D341Med (cell line): ENCODE results near the gene EMID1.
A peak's percentile ranks its signal among the peaks of the same experiment; 100 is the strongest.

Experiments used
- DNase-seq: peaks from one replicate; pipeline ENCODE4 v3.0.0; 2012; ENCODE audit warnings: low spot score

The EMID1 gene

GRCh38 chr22:29291215-29291614 is 85.5 kb downstream of the EMID1 start:
- DNase-seq = no peak

- DNase-seq = no peak
These were observed 86.7 kb downstream of the EMID1 start for GRCh38 chr22:29292379-29292778.

- no peak for DNase-seq
These were observed 92.9 kb downstream of the EMID1 start for GRCh38 chr22:29298641-29299040.

DNA sequence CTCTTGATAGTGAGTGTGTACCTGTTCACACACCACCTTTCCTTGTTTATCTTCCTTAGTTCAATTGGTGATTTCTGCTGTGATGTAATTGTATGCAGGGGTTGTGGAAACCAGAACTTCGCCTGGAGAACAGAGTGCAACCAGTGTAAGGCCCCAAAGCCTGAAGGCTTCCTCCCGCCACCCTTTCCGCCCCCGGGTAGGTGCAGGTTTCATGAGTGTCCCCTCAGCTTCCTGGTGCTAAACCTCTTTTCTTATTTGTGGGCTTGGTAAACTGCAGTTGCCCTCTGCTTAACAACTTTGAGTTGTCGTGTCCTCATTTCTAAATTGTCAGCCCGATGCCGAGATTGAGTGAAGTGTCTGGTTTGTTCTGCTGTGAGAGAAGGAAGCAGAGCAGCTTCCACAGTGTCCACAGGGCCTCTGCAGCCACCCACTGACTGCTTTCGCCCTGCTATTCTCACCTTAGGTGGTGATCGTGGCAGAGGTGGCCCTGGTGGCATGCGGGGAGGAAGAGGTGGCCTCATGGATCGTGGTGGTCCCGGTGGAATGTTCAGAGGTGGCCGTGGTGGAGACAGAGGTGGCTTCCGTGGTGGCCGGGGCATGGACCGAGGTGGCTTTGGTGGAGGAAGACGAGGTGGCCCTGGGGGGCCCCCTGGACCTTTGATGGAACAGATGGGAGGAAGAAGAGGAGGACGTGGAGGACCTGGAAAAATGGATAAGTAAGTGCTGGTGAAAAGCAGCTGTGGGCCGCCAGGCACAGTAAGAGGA is 93.6 kb downstream of the EMID1 start:
- no peak for DNase-seq

DNA sequence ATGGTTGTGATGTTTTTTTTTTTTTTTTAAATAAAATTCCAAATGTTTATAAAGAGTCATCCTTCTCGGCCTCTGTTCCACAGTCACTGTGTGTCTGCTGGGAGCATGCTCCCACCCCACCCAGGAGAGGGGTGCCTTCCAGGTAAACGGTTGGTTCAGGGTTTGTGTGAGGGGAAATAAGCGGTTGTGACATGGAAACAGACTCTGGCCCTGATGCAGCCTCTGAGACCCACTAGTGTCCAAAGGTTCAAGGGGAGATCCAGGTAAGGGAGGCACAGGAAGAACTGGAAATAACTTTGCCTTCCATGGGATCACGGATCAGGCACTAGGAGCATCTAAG is 94.7 kb downstream of the EMID1 start:
- no peak for DNase-seq

- DNase-seq = no peak
These were observed 95.3 kb downstream of the EMID1 start for GRCh38 chr22:29300807-29301601.

DNA sequence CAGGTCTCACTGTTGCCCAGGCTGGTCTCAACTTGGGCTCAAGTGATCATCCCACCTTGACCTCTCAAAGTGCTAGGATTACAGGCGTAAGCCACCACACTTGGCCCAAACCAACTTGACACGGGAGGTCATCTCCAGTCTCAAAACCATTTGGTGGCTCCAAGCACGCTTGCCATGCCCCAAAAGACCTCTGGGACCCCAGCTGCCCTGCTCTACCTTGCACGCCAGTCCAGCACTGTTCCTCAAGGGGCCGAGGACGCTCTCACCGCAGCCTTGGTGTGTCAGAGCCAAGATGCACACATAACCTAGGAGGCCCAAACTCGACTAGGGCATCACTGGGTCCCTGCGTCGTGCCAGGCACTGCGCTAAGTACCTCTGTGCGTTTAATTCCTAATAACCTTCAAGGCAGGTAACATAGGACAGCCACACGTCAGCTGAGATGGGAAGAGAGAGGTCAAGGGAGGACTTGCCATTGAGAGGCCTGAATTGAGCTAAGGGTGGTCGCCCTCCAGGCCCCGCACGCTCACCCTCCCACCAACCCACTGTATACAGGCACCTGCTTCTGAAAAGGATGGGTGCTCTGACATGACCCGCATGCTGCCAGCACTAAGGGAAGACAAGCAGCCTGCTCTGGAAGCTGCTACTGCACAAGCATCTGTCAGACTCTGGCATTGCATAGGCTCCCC is 96.2 kb downstream of the EMID1 start:
- DNase-seq = peak; percentile 43

DNA sequence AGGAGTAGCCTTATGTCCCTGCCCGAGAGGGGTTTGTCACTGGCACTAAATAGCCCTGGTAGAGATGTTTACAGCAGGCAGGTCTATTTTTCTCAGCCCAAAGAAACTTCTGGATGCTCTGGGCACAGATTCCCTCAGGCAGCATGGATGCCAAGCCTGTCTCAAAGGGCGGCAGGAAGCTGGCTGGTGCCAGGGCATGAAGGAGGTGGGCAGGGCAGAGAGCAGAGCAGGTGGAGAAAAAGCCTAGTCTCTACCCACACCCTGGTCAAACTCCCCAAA is 96.6 kb downstream of the EMID1 start:
- no peak for DNase-seq

DNA sequence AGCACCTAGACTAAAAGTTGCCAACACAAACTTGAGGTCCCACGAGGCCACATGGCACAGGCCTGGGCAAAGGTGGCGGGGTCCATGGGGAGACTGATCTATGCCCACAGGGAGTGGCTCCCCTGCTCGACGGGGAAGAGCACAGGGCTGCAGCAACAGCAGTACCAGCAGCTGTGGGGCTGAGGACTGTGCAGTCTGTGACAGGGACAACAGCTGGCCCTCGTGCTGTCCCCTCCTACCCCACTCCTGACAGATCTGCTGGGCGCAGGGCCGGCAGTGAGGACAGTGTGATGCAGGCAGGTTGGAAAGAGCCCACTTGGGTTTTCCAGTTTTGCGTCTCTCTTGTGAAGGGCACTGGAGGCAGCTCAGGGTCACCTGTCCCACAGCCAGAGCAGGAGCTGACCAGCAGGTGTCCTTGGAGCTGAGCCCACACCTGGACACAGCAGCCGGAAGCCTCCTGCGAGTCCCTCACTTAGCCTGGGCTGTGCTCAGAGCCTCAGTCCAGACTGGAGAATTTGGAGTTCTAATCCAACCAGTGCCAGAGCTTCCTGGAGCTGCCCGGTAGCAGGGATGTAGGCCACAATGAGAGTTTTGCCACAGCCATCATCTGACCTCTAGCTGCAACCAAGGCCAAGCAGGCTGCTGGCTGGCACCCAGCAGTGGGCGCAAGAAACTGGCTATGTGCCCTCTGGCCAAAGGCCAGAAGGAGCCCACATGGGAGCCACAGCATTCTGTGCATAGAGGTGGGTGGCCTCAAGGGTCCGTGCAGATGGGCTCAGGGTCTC is 97.2 kb downstream of the EMID1 start:
- DNase-seq = peak; percentile 54

DNA sequence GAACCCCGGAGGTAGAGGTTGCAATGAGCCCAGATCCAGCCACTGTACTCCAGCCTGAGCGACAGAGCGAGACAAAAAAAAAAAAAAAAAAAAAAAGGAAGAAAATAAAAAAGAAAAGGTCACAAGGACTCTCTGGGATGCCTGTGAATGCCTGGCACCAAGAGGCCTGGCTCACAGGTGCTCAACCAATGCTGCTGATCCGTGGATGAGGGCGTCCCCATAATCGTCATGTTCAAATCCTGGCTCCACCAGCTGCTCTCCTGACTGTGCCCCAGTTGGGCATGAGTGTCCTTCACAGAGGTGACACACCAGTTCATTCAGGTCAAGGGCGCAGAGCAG is 100.1 kb downstream of the EMID1 start:
- DNase-seq = no peak

DNA sequence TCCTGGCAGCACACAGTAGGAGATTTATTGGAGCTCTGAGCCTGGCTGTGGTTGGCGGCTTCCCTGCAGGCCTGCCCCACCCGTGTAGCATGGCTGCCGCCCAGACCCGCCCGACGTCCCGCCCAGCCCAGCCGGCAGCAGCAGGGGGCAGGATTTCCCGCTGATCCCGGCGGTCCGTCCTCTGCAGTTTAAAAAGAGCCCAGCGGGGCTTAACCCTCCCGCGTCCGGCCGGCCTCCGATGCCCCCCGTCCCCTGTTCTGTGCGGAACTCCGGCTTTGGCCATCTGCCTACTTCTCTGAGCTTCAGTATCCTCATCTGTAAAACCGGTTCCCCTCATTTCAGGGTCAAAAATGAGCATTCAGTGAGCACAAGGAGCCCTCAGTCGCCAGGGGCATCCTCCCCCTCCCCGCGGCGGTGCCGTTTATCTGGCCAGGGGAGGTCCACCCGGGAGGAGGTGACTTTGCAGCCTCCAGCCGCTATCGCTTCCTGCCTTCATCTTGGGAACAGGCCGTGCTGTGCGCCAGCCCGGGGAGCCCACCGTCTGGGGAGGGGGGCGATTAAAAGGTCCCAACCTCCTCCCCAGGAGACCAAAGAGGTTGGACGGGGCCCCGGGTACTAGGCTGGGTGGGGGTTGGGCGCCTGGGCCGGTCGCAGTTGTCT is 100.6 kb downstream of the EMID1 start, which contains the start of gene GAS2L1:
Gene GAS2L1 (plus strand): TSS at position 476 of the 660 bp plus-strand sequence. CDS start 1,456 bp downstream, outside the sequence.
- DNase-seq = peak; percentile 94

DNA sequence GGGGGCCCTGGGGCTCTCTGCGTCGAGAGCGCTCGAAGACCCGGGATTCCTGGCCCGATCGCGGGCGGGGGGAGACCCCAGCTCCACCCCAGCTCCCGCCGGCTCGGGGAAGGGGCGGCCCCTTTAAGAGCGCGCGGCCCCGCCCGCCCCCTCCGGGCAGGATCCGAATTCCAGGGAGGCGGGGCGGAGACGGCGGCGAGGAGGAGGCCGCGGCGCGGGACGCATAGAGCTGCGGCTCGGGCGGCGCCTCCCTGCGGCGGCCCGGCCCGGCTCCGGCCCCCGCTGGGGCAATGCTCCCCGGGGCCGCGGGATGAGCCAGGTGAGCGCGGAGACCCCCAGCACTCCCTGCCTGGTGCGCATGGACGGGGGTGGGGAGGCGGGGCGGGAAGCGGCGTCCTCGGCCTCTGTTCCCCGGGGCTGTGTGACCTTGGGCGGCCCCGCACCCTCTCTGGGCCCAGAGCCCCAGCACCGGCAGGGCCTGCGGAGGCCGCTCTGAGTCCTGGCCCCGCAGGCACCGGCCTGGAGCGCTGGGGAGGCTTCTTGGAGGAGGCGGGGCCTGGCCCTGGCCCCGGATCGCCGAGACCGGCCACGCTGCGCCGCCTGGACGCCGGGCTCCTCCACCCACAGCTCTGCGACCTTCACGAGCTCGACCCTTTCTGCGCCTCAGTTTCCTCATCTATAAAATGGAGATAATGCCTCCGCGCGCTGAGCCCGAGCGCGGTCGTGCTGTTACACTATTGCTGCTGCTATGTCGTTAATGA is 101.3 kb downstream of the EMID1 start:
- peak; percentile 94 for DNase-seq

GRCh38 chr22:29307596-29308147 is 102.0 kb downstream of the EMID1 start:
- no peak for DNase-seq

GRCh38 chr22:29308148-29308790 is 102.6 kb downstream of the EMID1 start:
- DNase-seq = peak; percentile 37

DNA sequence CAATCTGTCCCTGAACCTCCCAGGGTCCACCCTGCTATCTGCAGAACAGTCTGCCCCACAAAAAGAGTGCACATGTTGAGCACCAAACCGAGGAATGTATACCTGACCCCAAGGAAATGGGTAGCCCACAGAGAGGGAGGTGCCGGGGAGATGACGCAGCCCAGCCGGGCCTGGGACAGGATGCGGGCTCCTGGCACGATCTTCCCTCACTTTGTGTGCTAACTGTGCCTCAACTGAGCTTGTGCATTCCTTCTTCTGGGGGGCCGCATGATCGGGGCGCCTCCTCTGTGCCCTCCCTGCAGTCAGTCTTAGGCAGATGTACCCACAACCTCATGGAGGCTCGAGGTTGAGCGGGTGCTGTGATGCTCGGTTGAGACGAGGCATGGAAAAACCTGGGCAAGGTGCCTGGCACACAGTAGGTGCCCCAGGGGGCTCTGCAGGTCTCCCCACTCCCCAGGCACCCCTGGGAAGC is 103.1 kb downstream of the EMID1 start:
- DNase-seq = no peak
